GM12872 (cell line): ENCODE measurements around the gene FAM3B.

Experiments
- CTCF ChIP-seq: IDR thresholded peaks from 3 replicates; pipeline ENCODE4 v1.5.1; 2011; ENCODE audit warnings: low read depth, mild to moderate bottlenecking, low read length, moderate library complexity; ENCODE audit not compliant: insufficient read depth

The FAM3B gene

GRCh38 chr21:41390043-41390639, 73.5 kb downstream of the FAM3B start:
- no peak for TF ChIP-seq CTCF

DNA sequence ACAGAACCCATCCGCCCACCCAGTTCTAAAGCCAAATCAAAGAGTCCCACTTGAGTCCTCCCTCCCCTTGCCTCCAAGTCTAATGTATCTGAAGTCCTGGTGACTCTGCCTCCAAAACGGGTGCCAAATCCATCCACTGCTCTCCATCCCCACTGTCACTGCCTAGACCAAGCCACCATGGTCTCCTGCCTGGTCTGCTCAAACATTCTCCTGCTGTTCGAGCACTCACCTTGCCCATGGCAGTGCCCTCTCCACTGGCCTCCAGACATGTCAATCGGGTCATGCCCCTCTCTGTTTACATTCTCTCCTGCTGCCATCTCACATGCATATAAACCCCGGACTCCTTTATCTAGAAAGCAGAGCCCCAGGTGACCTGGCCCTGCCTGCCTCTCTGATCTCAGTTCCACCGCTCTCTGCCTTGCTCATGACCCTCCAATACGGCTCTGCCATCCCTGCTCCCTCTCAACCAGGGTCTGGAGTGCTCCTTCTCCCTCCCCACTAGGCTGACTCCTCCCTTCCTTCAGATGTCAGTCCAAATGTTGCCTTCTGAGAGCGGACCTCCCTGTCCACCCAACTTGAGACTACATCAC, 77.4 kb downstream of the FAM3B start:
- TF ChIP-seq CTCF = no peak

DNA sequence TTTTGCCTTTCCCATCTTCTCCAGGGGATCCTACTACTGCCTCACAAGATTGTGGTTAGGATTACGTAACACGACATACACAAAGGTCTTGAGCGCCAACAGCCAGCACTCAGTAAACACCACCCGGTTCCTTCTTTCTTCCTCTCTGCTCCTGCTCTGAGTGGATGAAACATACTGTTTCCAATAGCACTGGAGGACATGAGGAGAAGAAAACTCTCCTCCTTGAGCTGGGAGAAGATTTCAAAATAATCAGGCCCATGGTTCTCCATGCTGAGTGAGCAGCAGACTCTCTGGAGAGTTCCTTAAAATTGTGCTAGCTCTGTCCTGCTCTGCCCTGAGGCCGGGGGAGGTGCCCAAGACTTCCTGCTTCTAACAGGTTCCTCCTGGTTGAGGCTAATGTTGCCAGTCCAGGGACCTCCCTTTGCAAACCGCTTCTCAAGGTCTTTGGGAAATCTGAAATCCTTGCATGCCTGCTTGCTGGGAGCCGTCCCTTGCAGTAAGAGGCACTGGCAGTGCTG, 80.0 kb downstream of the FAM3B start:
- TF ChIP-seq CTCF = no peak

- no peak for TF ChIP-seq CTCF
Observed at GRCh38 chr21:41397471-41397891, 80.9 kb downstream of the FAM3B start.

DNA sequence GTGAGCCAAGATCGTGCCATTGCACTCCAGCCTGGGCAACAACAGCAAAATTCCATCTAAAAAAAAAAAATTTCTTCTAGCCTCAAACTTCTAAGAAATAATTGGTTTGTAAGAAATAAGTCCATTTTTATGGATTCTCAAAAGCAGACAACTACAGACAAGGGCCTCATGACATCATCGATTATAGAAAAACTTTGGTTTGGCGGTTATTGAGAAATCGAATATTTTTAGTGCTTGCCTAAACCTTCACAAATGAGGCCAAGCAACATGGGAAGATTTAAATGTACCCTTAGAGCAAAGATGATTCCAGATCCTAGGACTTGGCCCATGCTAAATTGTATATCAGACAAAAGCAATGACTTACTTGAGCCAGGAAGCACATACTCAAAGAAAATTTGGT, 81.7 kb downstream of the FAM3B start:
- no peak for TF ChIP-seq CTCF

GRCh38 chr21:41398831-41399230, 82.2 kb downstream of the FAM3B start:
- no peak for TF ChIP-seq CTCF

- no peak for TF ChIP-seq CTCF
Observed at GRCh38 chr21:41399246-41399800, 82.7 kb downstream of the FAM3B start.
